Measurements from ENCODE around the gene AP1AR.

AP1AR gene

GRCh38 chr4:112312610-112313239 is 81.1 kb downstream of the AP1AR start:
- DNase-seq, result no peak

- no peak for DNase-seq
Observed at GRCh38 chr4:112315446-112315845, 83.9 kb downstream of the AP1AR start.

- no peak for DNase-seq
Observed at GRCh38 chr4:112316360-112316759, 84.8 kb downstream of the AP1AR start.

- no peak for DNase-seq
Observed at GRCh38 chr4:112318239-112319142, 86.9 kb downstream of the AP1AR start.
